HL-60 (cell line): ENCODE results near the gene SRCIN1.

Source experiments
- CTCF ChIP-seq: IDR thresholded peaks from one replicate; pipeline ENCODE4 v1.5.1; 2011; ENCODE audit warnings: low read length, control low read depth, inconsistent platforms; ENCODE audit not compliant: insufficient read depth
- GABPA ChIP-seq: IDR thresholded peaks from 2 replicates; pipeline ENCODE4 v1.6.1; 2012; ENCODE audit warnings: low read depth
- POLR2AphosphoS5 ChIP-seq: IDR thresholded peaks from 2 replicates; pipeline ENCODE4 v1.6.1; 2012; ENCODE audit warnings: low read depth

- no peak for TF ChIP-seq GABPA
- TF ChIP-seq CTCF = no peak
- no peak for TF ChIP-seq POLR2AphosphoS5
Measured at GRCh38 chr17:38560503-38561318, 45.0 kb downstream of the SRCIN1 start.
